ENCODE results near the gene TMEM121B. TPM values are rescaled to one million over a fixed set of nuclear protein-coding genes. Genes with fewer than 3 reads are reported as not detected.
A peak's percentile ranks its signal among the peaks of the same experiment; 100 is the strongest.

TMEM121B gene
- total RNA-seq, 1 experiment from 2014 or later = 0.53 TPM

DNA sequence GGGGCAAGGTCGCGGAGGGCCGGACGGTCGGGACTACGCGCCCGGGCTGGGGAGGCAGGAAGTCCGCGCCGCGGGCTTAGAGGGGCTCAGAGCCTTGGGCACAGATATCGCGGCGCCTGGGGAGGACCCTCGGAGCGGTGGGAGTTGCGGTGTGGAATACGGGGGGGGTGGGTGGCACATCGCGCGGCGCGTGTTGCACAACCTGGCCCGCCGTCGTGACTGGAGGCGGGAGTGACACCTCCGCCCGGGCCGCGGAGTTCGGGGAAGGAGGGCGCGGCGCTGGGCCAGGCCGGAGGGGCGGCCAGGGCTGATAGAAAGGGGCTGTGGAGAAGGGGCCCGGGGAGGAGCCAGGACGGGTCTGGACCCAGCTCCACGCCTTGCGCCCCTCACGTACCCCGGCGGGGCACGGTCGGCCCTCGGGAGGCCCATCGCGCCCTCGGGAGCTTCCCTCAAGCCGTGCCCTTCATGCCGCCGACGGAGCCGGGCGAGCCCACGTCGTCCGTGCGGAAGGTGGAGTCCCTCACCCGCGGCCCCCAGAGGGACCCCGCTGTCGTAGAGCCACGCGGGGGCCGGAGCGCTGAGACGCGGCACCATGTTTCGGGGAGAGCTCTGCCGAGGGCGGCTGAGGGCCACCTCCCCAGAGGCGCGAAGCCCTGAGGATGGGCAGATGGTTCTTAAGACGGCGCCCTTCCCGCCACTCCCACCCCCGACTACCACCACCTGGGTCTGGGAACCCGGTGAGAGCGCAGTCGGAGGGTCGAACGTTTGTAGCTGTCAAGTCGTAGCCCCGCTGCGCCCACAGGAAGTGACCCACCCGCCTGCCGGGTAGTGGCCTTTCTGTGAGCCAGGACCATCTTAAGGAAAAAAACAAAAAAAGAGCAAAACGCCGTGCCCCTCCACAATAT lies 35.6 kb downstream of the TMEM121B start:
- no peak for DNase-seq (ENCODE audit: low read depth, low spot score)
- in situ Hi-C loops (cut with HindIII; ENCODE audit: low pct_unique_long_range_greater_than_20kb, low sequenced_read_pairs) = no loop called here

- in situ Hi-C loops (cut with HindIII; ENCODE audit: low pct_unique_long_range_greater_than_20kb, low sequenced_read_pairs) = no loop called here
- DNase-seq (ENCODE audit: low read depth, low spot score) = peak; percentile 91
Measured at GRCh38 chr22:17084554-17085276, 36.4 kb downstream of the TMEM121B start, which contains the start of gene IL17RA. IL17RA (plus strand) TSS chr22:17085000; CDS start chr22:17085092, 92 bp downstream.

GRCh38 chr22:17083811-17084441 lies 37.2 kb downstream of the TMEM121B start:
- in situ Hi-C loops (cut with HindIII; ENCODE audit: low pct_unique_long_range_greater_than_20kb, low sequenced_read_pairs) = no loop called here
- DNase-seq (ENCODE audit: low read depth, low spot score) = no peak

- no peak for DNase-seq (ENCODE audit: low read depth, low spot score)
- in situ Hi-C loops (cut with HindIII; ENCODE audit: low pct_unique_long_range_greater_than_20kb, low sequenced_read_pairs) = no loop called here
Measured at GRCh38 chr22:17083255-17083654, 37.9 kb downstream of the TMEM121B start.

- in situ Hi-C loops (cut with HindIII; ENCODE audit: low pct_unique_long_range_greater_than_20kb, low sequenced_read_pairs) = no loop called here
Measured at GRCh38 chr22:17079572-17079971, 41.6 kb downstream of the TMEM121B start.

DNA sequence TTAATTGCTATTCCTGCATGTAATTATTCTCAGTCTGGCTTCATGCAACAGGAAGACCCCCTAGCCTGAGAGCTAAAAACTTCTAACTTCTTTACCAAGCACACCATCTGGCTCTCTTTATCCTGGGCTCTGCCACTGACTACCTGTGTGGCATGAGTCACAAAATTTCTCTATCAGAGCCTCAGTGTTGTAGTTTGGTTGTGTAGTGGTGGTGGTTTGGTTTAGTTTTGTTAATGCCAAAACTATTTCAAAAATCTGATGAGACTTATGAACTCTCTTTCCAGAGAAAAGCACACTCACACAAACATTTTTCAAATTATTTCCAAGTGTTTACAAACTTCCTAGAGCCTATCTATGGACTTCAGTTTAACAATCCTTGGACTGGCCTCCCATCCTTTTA lies 43.9 kb downstream of the TMEM121B start:
- in situ Hi-C loops (cut with HindIII; ENCODE audit: low pct_unique_long_range_greater_than_20kb, low sequenced_read_pairs) = no loop called here
- no peak for DNase-seq (ENCODE audit: low read depth, low spot score)

More at GRCh38 chr22:17079572-17079971, 41.6 kb downstream of the TMEM121B start:
- DNase-seq (ENCODE audit: low read depth, low spot score) = no peak

- in situ Hi-C loops (cut with HindIII; ENCODE audit: low pct_unique_long_range_greater_than_20kb, low sequenced_read_pairs) = no loop called here
- no peak for DNase-seq (ENCODE audit: low read depth, low spot score)
Measured at GRCh38 chr22:17074648-17075002, 46.5 kb downstream of the TMEM121B start.

DNA sequence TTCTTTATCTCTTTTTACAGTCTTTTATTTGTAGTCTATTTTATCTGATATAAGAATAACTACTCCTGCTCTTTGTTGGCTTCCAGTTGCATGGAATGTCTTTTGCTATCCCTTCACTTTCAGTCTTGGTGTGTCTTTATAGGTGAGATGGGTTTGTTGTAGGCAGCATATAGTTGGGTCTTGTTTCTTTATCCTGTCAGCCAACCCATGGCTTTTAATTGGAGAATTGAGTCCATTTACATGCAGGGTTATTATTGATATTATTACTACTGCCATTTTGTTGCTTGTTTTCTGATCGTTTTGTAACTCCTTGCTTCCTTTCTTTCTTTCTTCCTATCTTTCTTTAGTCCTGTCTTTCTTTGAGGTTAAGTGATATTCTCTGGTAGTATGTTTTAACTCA lies 48.3 kb downstream of the TMEM121B start:
- no peak for DNase-seq (ENCODE audit: low read depth, low spot score)
- in situ Hi-C loops (cut with HindIII; ENCODE audit: low pct_unique_long_range_greater_than_20kb, low sequenced_read_pairs) = no loop called here

Other genes with a start within 250 kb of the TMEM121B start
- not detected in 2 replicates for gene GAB4, start 113.1 kb downstream of the TMEM121B start, total RNA-seq (2014; rRNA removed; shearing (Covaris generic))
- 8.4 and 10.6 TPM in 2 replicates for gene IL17RA, start 36.4 kb downstream of the TMEM121B start, total RNA-seq (2014; rRNA removed; shearing (Covaris generic))
- 89.6 and 91.7 TPM in 2 replicates for gene HDHD5, start 37.9 kb upstream of the TMEM121B start, total RNA-seq (2014; rRNA removed; shearing (Covaris generic))
- not detected in 2 replicates for gene ADA2, start 98.1 kb upstream of the TMEM121B start, total RNA-seq (2014; rRNA removed; shearing (Covaris generic))
- 4.8 and 5.7 TPM in 2 replicates for gene CECR2, start 248.1 kb upstream of the TMEM121B start, total RNA-seq (2014; rRNA removed; shearing (Covaris generic))

All from SK-MEL-5 (cell line).